ENCODE data around the gene NAALADL2. TPM values are rescaled to one million over a fixed set of nuclear protein-coding genes. Genes with fewer than 3 reads are reported as not detected.

The NAALADL2 gene
- total and polyA plus RNA-seq, 9 of the 15 experiments (the other 6 are each of a cell fraction or from before 2014, with no cell fraction given): 0.29 to 1.1 (median 0.79) TPM; not detected in 1

GRCh38 chr3:175107231-175107630 lies 248.1 kb downstream of the NAALADL2 start (continued):
- TF ChIP-seq NFE2 (IDR thresholded peaks at IDR 0.05; ENCODE audit: low read depth) (no peak), TEAD1 (CRISPR knock-in tag; IDR thresholded peaks at IDR 0.05) (no peak)
- TF ChIP-seq, protein P1, sequence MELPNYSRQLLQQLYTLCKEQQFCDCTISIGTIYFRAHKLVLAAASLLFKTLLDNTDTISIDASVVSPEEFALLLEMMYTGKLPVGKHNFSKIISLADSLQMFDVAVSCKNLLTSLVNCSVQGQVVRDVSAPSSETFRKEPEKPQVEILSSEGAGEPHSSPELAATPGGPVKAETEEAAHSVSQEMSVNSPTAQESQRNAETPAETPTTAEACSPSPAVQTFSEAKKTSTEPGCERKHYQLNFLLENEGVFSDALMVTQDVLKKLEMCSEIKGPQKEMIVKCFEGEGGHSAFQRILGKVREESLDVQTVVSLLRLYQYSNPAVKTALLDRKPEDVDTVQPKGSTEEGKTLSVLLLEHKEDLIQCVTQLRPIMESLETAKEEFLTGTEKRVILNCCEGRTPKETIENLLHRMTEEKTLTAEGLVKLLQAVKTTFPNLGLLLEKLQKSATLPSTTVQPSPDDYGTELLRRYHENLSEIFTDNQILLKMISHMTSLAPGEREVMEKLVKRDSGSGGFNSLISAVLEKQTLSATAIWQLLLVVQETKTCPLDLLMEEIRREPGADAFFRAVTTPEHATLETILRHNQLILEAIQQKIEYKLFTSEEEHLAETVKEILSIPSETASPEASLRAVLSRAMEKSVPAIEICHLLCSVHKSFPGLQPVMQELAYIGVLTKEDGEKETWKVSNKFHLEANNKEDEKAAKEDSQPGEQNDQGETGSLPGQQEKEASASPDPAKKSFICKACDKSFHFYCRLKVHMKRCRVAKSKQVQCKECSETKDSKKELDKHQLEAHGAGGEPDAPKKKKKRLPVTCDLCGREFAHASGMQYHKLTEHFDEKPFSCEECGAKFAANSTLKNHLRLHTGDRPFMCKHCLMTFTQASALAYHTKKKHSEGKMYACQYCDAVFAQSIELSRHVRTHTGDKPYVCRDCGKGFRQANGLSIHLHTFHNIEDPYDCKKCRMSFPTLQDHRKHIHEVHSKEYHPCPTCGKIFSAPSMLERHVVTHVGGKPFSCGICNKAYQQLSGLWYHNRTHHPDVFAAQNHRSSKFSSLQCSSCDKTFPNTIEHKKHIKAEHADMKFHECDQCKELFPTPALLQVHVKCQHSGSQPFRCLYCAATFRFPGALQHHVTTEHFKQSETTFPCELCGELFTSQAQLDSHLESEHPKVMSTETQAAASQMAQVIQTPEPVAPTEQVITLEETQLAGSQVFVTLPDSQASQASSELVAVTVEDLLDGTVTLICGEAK (IDR thresholded peaks at IDR 0.05): no peak
- TF ChIP-seq, protein P1 (CRISPR knock-in tag; IDR thresholded peaks at IDR 0.05): no peak
